ENCODE data around the gene OR2AJ1.

Gene OR2AJ1

GRCh38 chr1:247924868-247925267 is at the start of gene OR2AJ1:
Gene OR2AJ1, plus strand, starts transcription at chr1:247924889. Its CDS starts 8,880 bp downstream, at chr1:247933769.
- DNase-seq: no peak

GRCh38 chr1:247883346-247883745 is 41.3 kb upstream of the OR2AJ1 start:
- no peak for DNase-seq

- no peak for DNase-seq
These were observed 39.8 kb upstream of the OR2AJ1 start for GRCh38 chr1:247884797-247885413.

GRCh38 chr1:247895163-247895637 is 29.5 kb upstream of the OR2AJ1 start, which contains the start of gene OR2W3:
Gene OR2W3, plus strand, starts transcription at chr1:247895587. Its CDS starts 0 bp downstream, at chr1:247895587.
- no peak for DNase-seq

- DNase-seq: no peak
These were observed 28.7 kb upstream of the OR2AJ1 start for GRCh38 chr1:247895976-247896375.

- no peak for DNase-seq
These were observed 20.6 kb upstream of the OR2AJ1 start for GRCh38 chr1:247904122-247904521.

GRCh38 chr1:247905181-247905580 is 19.5 kb upstream of the OR2AJ1 start:
- no peak for DNase-seq

GRCh38 chr1:247905910-247906503 is 18.7 kb upstream of the OR2AJ1 start:
- no peak for DNase-seq

- DNase-seq: peak; percentile 36
These were observed 18.1 kb upstream of the OR2AJ1 start for GRCh38 chr1:247906504-247907047.

GRCh38 chr1:247908766-247909165 is 15.9 kb upstream of the OR2AJ1 start:
- no peak for DNase-seq

GRCh38 chr1:247913786-247914185 is 10.9 kb upstream of the OR2AJ1 start:
- no peak for DNase-seq

GRCh38 chr1:247914941-247915662 is 9.6 kb upstream of the OR2AJ1 start:
- no peak for DNase-seq

GRCh38 chr1:247919952-247920351 is 4.7 kb upstream of the OR2AJ1 start, which contains the start of gene OR2T8:
Gene OR2T8, plus strand, starts transcription at chr1:247920252. Its CDS starts 766 bp downstream, at chr1:247921018.
- DNase-seq: no peak

GRCh38 chr1:247923941-247924340 is 748 bp upstream of the OR2AJ1 start:
- DNase-seq: no peak

GRCh38 chr1:247933989-247934388 is 9.3 kb downstream of the OR2AJ1 start:
- DNase-seq: no peak

GRCh38 chr1:247935781-247936180 is 11.1 kb downstream of the OR2AJ1 start:
- no peak for DNase-seq

GRCh38 chr1:247936415-247936814 is 11.7 kb downstream of the OR2AJ1 start:
- DNase-seq: no peak

GRCh38 chr1:247936965-247937734 is 12.5 kb downstream of the OR2AJ1 start:
- peak; percentile 92 for DNase-seq

GRCh38 chr1:247942624-247943023 is 17.9 kb downstream of the OR2AJ1 start:
- DNase-seq: no peak

- no peak for DNase-seq
These were observed 23.9 kb downstream of the OR2AJ1 start, which contains the start of gene OR2L8 for GRCh38 chr1:247948558-247948957. Gene OR2L8, plus strand, starts transcription at chr1:247948858. Its CDS starts 0 bp downstream, at chr1:247948858.

GRCh38 chr1:247953408-247953807 is 28.7 kb downstream of the OR2AJ1 start:
- no peak for DNase-seq

- no peak for DNase-seq
These were observed 37.1 kb downstream of the OR2AJ1 start for GRCh38 chr1:247961791-247962190.
